Small intestine (tissue), 7 donors: ENCODE measurements around the gene ADAMTSL1. TPM values are rescaled to one million over a fixed set of nuclear protein-coding genes. Genes with fewer than 3 reads are reported as not detected.

Experiments
- DNase-seq, 2 donors: peaks; one replicate each; pipeline versions ENCODE4 v3.0.0 to v3.0.0-alpha.2; 2013
- FAIRE-seq: peaks from 2 replicates; lab custom pipeline; 2012; peaks lifted over from hg19 to GRCh38; lab: Jason Lieb, UNC
- H3K27ac ChIP-seq, 3 donors: one replicate each; pipeline ENCODE4 v1.5.1; 2013; ENCODE audit warnings: low read length in 2 of 3, mild to moderate bottlenecking in 2 of 3, control low read depth in 1 of 3, inconsistent platforms in 1 of 3, low read depth in 1 of 3, moderate library complexity in 1 of 3
- H3K27me3 ChIP-seq, 3 donors: one replicate each; pipeline ENCODE4 v1.6.1; 2013; ENCODE audit warnings: low read length in 3 of 3, inconsistent platforms in 1 of 3; ENCODE audit not compliant: control insufficient read depth in 3 of 3, insufficient read depth in 3 of 3
- H3K36me3 ChIP-seq, 3 donors: one replicate each; pipeline ENCODE4 v1.6.1; 2013; ENCODE audit warnings: low read length in 3 of 3, inconsistent platforms in 1 of 3, low read depth in 1 of 3, mild to moderate bottlenecking in 1 of 3, moderate library complexity in 1 of 3; ENCODE audit not compliant: control insufficient read depth in 3 of 3, insufficient read depth in 2 of 3
- H3K4me1 ChIP-seq, 3 donors: one replicate each; pipeline ENCODE4 v1.6.1; 2013; ENCODE audit warnings: low read length in 2 of 3, inconsistent platforms in 1 of 3, low read depth in 1 of 3, mild to moderate bottlenecking in 1 of 3, moderate library complexity in 1 of 3; ENCODE audit not compliant: control insufficient read depth in 3 of 3, insufficient read depth in 2 of 3
- H3K4me3 ChIP-seq, 3 donors: one replicate each; pipeline ENCODE4 v1.5.1; 2013; ENCODE audit warnings: low read length in 3 of 3, control low read depth in 1 of 3, inconsistent platforms in 1 of 3, low read depth in 1 of 3, mild to moderate bottlenecking in 1 of 3, moderate library complexity in 1 of 3
- H3K9me3 ChIP-seq, 2 donors: one replicate each; pipeline ENCODE4 v1.6.1; 2013; ENCODE audit warnings: low read depth in 1 of 2, low read length in 1 of 2; ENCODE audit not compliant: control insufficient read depth in 2 of 2, insufficient read depth in 1 of 2
- WGBS, 3 donors: extraction: QIAGEN DNeasy Blood & Tissue Kit; methylation state at CpG; one replicate each; pipeline ENCODE4 v1.1.7; 2013; 5-methylcytosine and 5-hydroxymethylcytosine counted together
- polyA plus RNA-seq, 4 donors: library from polyadenylated mRNA; stranded (reverse) in 3 of 4; unstranded in 1 of 4; fragments of 200-250 nt in 3 of 4; fragments of 120-200 nt in 1 of 4; gene quantifications; one replicate each; pipeline versions ENCODE4 v1.2.1 to v1.2.3, GENCODE V29; 2013
- donor health status: healthy with polysubstance abuse.
- donor health status: control.
- donor health status: control.
- donor health status: Bipolar disorder and iron deficiency.
- donor health status: healthy.

The ADAMTSL1 gene
- polyA plus RNA-seq, 4 donors = 0.97 to 1.6 TPM; not detected in 2

GRCh38 chr9:18604767-18605730, 131.1 kb downstream of the ADAMTSL1 start:
- Histone ChIP-seq H3K27me3 (no peaks in the 10 kb centered on the region), H3K4me1 (no peaks in the 10 kb centered on the region), H3K27ac (no peak overlapping the region), H3K4me3 (no peak overlapping the region), H3K9me3 (no peaks in the 10 kb centered on the region), H3K36me3 (no peaks in the 10 kb centered on the region)
- DNase-seq (no peak), FAIRE-seq (no peak)
- WGBS, 3 donors = 83 to 85% (median 84%) methylated on average over 8 of the region's 8 CpGs

GRCh38 chr9:18605766-18606180, 131.8 kb downstream of the ADAMTSL1 start:
- DNase-seq = no peak
- peak overlapping the region in 1 of 3 donors; percentile 7 for H3K27ac ChIP-seq

GRCh38 chr9:18606281-18606680, 132.3 kb downstream of the ADAMTSL1 start:
- Histone ChIP-seq H3K4me3 (no peak overlapping the region), H3K9me3 (no peaks in the 10 kb centered on the region), H3K27me3 (no peaks in the 10 kb centered on the region), H3K36me3 (no peaks in the 10 kb centered on the region), H3K27ac (no peak overlapping the region), H3K4me1 (no peaks in the 10 kb centered on the region)
- WGBS, 3 donors = 64 to 90% (median 84%) methylated on average over 2 of the region's 2 CpGs
- FAIRE-seq (no peak), DNase-seq (no peak)

More at GRCh38 chr9:18605766-18606180, 131.8 kb downstream of the ADAMTSL1 start:
- Histone ChIP-seq H3K4me1 (no peaks in the 10 kb centered on the region), H3K4me3 (no peak overlapping the region), H3K9me3 (no peaks in the 10 kb centered on the region), H3K36me3 (no peaks in the 10 kb centered on the region), H3K27me3 (no peaks in the 10 kb centered on the region)
- no peak for FAIRE-seq
- WGBS, 3 donors = 54 to 76% (median 71%) methylated on average over 6 of the region's 6 CpGs

GRCh38 chr9:18606846-18607245, 132.9 kb downstream of the ADAMTSL1 start:
- no peaks in the 10 kb centered on the region for H3K36me3 ChIP-seq
- H3K4me1 ChIP-seq = no peaks in the 10 kb centered on the region
- H3K27ac ChIP-seq = no peak overlapping the region
- H3K27me3 ChIP-seq = no peaks in the 10 kb centered on the region
- no peaks in the 10 kb centered on the region for H3K9me3 ChIP-seq
- FAIRE-seq (no peak), DNase-seq (no peak)
- no peak overlapping the region for H3K4me3 ChIP-seq

GRCh38 chr9:18608371-18608770, 134.4 kb downstream of the ADAMTSL1 start:
- DNase-seq (no peak), FAIRE-seq (no peak)
- no peak overlapping the region for H3K4me3 ChIP-seq
- 84 to 89% (median 88%) methylated on average over 1 of the region's 1 CpG for WGBS, 3 donors
- no peaks in the 10 kb centered on the region for H3K27me3 ChIP-seq
- H3K36me3 ChIP-seq = no peaks in the 10 kb centered on the region
- no peaks in the 10 kb centered on the region for H3K4me1 ChIP-seq
- no peaks in the 10 kb centered on the region for H3K9me3 ChIP-seq
- H3K27ac ChIP-seq = no peak overlapping the region

GRCh38 chr9:18610956-18611355, 137.0 kb downstream of the ADAMTSL1 start:
- Histone ChIP-seq H3K27ac (no peak overlapping the region), H3K4me1 (no peaks in the 10 kb centered on the region), H3K27me3 (no peaks in the 10 kb centered on the region), H3K4me3 (no peak overlapping the region), H3K9me3 (no peaks in the 10 kb centered on the region), H3K36me3 (no peaks in the 10 kb centered on the region)
- peak in 1 of 2 donors; percentile 5 for DNase-seq
- no peak for FAIRE-seq
- WGBS, 3 donors = 77 to 93% (median 92%) methylated on average over 3 of the region's 3 CpGs

DNA sequence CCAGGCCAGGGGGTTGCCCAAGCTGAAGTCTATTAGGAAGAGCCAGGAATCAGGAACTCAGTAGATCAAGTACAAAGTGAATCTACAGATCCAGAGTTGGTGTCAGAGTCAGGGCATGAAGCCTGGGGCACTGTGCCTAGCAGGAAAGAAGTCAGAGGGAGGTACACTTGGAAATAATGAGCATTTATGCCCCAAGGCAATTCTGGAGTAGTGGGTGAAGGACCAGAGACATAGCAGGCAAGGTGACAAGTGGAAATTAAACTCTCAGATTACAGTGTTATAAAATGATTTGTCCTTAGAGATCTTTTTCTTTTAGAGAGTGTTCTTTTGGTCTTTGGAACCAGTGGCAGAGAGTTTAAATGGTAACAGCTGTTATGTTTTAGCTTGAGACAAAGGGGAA, 138.0 kb downstream of the ADAMTSL1 start:
- H3K27ac ChIP-seq = no peak overlapping the region
- no peaks in the 10 kb centered on the region for H3K4me1 ChIP-seq
- FAIRE-seq = no peak
- DNase-seq = no peak
- no peaks in the 10 kb centered on the region for H3K9me3 ChIP-seq
- no peak overlapping the region for H3K4me3 ChIP-seq
- no peaks in the 10 kb centered on the region for H3K27me3 ChIP-seq
- no peaks in the 10 kb centered on the region for H3K36me3 ChIP-seq

GRCh38 chr9:18614116-18614515, 140.2 kb downstream of the ADAMTSL1 start:
- FAIRE-seq = no peak
- H3K4me3 ChIP-seq = no peak overlapping the region
- WGBS, 3 donors = 77 to 83% (median 79%) methylated on average over 6 of the region's 6 CpGs

More at GRCh38 chr9:18614116-18614515, 140.2 kb downstream of the ADAMTSL1 start:
- Histone ChIP-seq H3K9me3 (no peaks in the 10 kb centered on the region), H3K36me3 (no peaks in the 10 kb centered on the region), H3K4me1 (no peaks in the 10 kb centered on the region), H3K27ac (no peak overlapping the region), H3K27me3 (no peaks in the 10 kb centered on the region)
- DNase-seq = no peak
